MV-4-11 (cell line): ENCODE results near the gene ADCK2.
"Not testable (repeated sequence)": the region's sequence is repeated elsewhere in the genome, so short reads cannot be mapped to it uniquely, and the experiment has no call there.

Experiments
- DNase-seq: peaks from one replicate; lab custom pipeline; 2025; lab: John Stamatoyannopoulos, UW

The ADCK2 gene

GRCh38 chr7:140695381-140695780 lies 22.6 kb downstream of the ADCK2 start:
- no peak for DNase-seq

GRCh38 chr7:140696024-140696679 lies 23.4 kb downstream of the ADCK2 start:
- DNase-seq = peak; percentile 85

GRCh38 chr7:140696680-140697446 lies 24.1 kb downstream of the ADCK2 start, which contains the start of gene NDUFB2:
Gene NDUFB2 (plus strand): TSS chr7:140696708. CDS start chr7:140696745, 37 bp downstream.
- DNase-seq = peak; percentile 70

GRCh38 chr7:140697447-140698143 lies 24.9 kb downstream of the ADCK2 start:
- DNase-seq = no peak

GRCh38 chr7:140698477-140698876 lies 25.7 kb downstream of the ADCK2 start:
- DNase-seq = no peak

- DNase-seq = no peak
Measured at GRCh38 chr7:140702774-140703173, 30.0 kb downstream of the ADCK2 start.

GRCh38 chr7:140704205-140704604 lies 31.5 kb downstream of the ADCK2 start:
- no peak for DNase-seq

GRCh38 chr7:140707132-140707531 lies 34.4 kb downstream of the ADCK2 start:
- no peak for DNase-seq

- not testable (repeated sequence) for DNase-seq
Measured at GRCh38 chr7:140708764-140709163, 36.0 kb downstream of the ADCK2 start.

- DNase-seq = not testable (repeated sequence)
Measured at GRCh38 chr7:140712392-140712791, 39.6 kb downstream of the ADCK2 start.

GRCh38 chr7:140714331-140715040 lies 41.7 kb downstream of the ADCK2 start:
- DNase-seq = no peak

GRCh38 chr7:140719721-140720120 lies 47.0 kb downstream of the ADCK2 start:
- DNase-seq = peak; percentile 80

- no peak for DNase-seq
Measured at GRCh38 chr7:140722254-140722653, 49.5 kb downstream of the ADCK2 start.

GRCh38 chr7:140723006-140723405 lies 50.3 kb downstream of the ADCK2 start:
- no peak for DNase-seq

- no peak for DNase-seq
Measured at GRCh38 chr7:140723574-140723973, 50.8 kb downstream of the ADCK2 start.

GRCh38 chr7:140724706-140725105 lies 52.0 kb downstream of the ADCK2 start:
- no peak for DNase-seq

GRCh38 chr7:140726281-140726680 lies 53.5 kb downstream of the ADCK2 start:
- DNase-seq = peak; percentile 31

GRCh38 chr7:140732416-140732815 lies 59.7 kb downstream of the ADCK2 start:
- DNase-seq = no peak

- DNase-seq = peak; percentile 57
Measured at GRCh38 chr7:140734096-140734495, 61.4 kb downstream of the ADCK2 start.

GRCh38 chr7:140734729-140735128 lies 62.0 kb downstream of the ADCK2 start:
- DNase-seq = no peak

GRCh38 chr7:140738280-140738679 lies 65.5 kb downstream of the ADCK2 start:
- DNase-seq = no peak

GRCh38 chr7:140743255-140743654 lies 70.5 kb downstream of the ADCK2 start:
- not testable (repeated sequence) for DNase-seq
